ENCODE measurements around the gene AOPEP. TPM values are rescaled to one million over a fixed set of nuclear protein-coding genes. Genes with fewer than 3 reads are reported as not detected.

AOPEP gene
- total and polyA plus RNA-seq, 9 of the 15 experiments (the other 6 are each of a cell fraction or from before 2014, with no cell fraction given) = 4.5 to 19.3 (median 13.5) TPM

DNA sequence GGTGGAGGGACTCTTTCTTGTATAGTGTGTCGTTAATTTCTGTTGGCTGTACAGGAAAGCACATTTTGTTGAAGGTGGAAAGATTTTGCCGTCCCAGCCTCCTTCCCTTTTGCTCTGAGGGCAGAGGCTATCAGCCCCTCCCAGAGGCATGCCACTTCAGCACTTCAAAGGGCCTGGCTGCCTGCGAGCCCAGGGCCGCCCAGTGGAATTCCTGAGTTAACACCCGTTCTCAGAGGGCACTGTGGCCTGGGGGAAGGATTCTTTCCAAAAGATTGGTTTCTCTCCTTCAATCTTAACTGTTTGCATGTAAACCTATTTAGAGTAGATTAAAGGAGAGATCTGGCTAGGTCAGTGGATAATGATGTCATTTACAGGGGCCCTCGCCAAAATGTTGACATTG, 352.4 kb downstream of the AOPEP start:
- FAIRE-seq (no peak), ATAC-seq (no peak), DNase-seq (ENCODE audit: extremely low read depth in 1 of 4, low spot score in 3 of 4) (no peak)
- ChIA-PET POLR2A (interaction anchor here (0.6 kb wide), 2 partner anchors 63 to 156 kb away, joined by 3 to 4 read pairs; no protein-coding TSS in a partner anchor), CTCF (ENCODE audit: low intra/inter-chr PET ratio) (no interaction called here)
- intact Hi-C loops (cut with micrococcal nuclease) (no loop called here), in situ Hi-C loops (cut with MboI) (no loop called here)
- Histone ChIP-seq H3K27ac (ENCODE audit: extremely low read depth, low read depth, low read length) (no peak overlapping the region), H3K4me3 (no peak overlapping the region), H3K4me2 (ENCODE audit: insufficient read depth, low read length) (no peak overlapping the region), H3K9ac (ENCODE audit: insufficient read depth in 1 of 2, low read depth in 2 of 2, low read length in 2 of 2) (no peak overlapping the region), H3K79me2 (ENCODE audit: control insufficient read depth, insufficient read depth, low read length) (no peaks in the 10 kb centered on the region), H2AFZ (ENCODE audit: low read depth, low read length) (no peak overlapping the region), H4K20me1 (replicated peaks; ENCODE audit: control insufficient read depth, insufficient read depth, low read length) (no peaks in the 10 kb centered on the region), H3K9me3 (replicated peaks; ENCODE audit: control insufficient read depth, insufficient read depth, low read depth, low read length) (no peaks in the 10 kb centered on the region), H3K27me3 (ENCODE audit: control insufficient read depth in 2 of 2, insufficient read depth in 2 of 2, low read length in 2 of 2) (no peaks in the 10 kb centered on the region), H3K36me3 (ENCODE audit: control insufficient read depth, insufficient read depth, low read length) (peaks cover 13% of the 10 kb centered on the region; the same call in 2 of the 3 replicates), H3K4me1 (replicated peaks in 1 of 2; ENCODE audit: control insufficient read depth in 2 of 2, insufficient read depth in 2 of 2, low read length in 2 of 2) (peaks cover 0 to 10% of the 10 kb centered on the region in 2 experiments; a peak in 1 of 5 replicates), H3K9me1 (ENCODE audit: control insufficient read depth, insufficient read depth, low read length) (no peaks in the 10 kb centered on the region)
- no TSS peak for BruUV-seq (replicated peaks)
- WGBS (ENCODE audit: insufficient coverage, low coverage, missing lambda C conversion rate) = 51% methylated on average over 6 of the region's 6 CpGs
- TF ChIP-seq FOSL1 (tag; conservative IDR thresholded peaks at IDR 0.05) (no peak), CREB1 (IDR thresholded peaks at IDR 0.05) (no peak), CREB1 (CRISPR knock-in tag; IDR thresholded peaks at IDR 0.05) (no peak), HES1 (IDR thresholded peaks at IDR 0.05; ENCODE audit: low read depth) (no peak), JUN (IDR thresholded peaks at IDR 0.05; ENCODE audit: borderline replicate concordance, low read depth, low read length) (no peak), JUN (CRISPR knock-in tag; IDR thresholded peaks at IDR 0.05; ENCODE audit: borderline replicate concordance) (no peak), ESRRB (CRISPR knock-in tag; IDR thresholded peaks at IDR 0.05; ENCODE audit: borderline replicate concordance) (no peak), TAF9B (IDR thresholded peaks at IDR 0.05; ENCODE audit: partially characterized antibody) (no peak), MITF (IDR thresholded peaks at IDR 0.05) (no peak), KLF13 (tag; IDR thresholded peaks at IDR 0.05; ENCODE audit: borderline replicate concordance, low read depth) (no peak), NR1H2 (CRISPR knock-in tag; IDR thresholded peaks at IDR 0.05) (no peak), KLF6 (CRISPR knock-in tag; IDR thresholded peaks at IDR 0.05; ENCODE audit: borderline replicate concordance) (no peak), MEF2A (IDR thresholded peaks at IDR 0.05; ENCODE audit: control insufficient read depth, low read depth, low read length) (no peak), TGIF2 (CRISPR knock-in tag; IDR thresholded peaks at IDR 0.05) (no peak), HNRNPL (IDR thresholded peaks at IDR 0.05; ENCODE audit: low read depth, low read length) (no peak), DPF2 (IDR thresholded peaks at IDR 0.05) (no peak)
- TF ChIP-seq, protein P1, sequence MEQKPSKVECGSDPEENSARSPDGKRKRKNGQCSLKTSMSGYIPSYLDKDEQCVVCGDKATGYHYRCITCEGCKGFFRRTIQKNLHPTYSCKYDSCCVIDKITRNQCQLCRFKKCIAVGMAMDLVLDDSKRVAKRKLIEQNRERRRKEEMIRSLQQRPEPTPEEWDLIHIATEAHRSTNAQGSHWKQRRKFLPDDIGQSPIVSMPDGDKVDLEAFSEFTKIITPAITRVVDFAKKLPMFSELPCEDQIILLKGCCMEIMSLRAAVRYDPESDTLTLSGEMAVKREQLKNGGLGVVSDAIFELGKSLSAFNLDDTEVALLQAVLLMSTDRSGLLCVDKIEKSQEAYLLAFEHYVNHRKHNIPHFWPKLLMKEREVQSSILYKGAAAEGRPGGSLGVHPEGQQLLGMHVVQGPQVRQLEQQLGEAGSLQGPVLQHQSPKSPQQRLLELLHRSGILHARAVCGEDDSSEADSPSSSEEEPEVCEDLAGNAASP (IDR thresholded peaks at IDR 0.05) = no peak

Measured in K562 (cell line).